ENCODE results near the gene MRC1. TPM values are rescaled to one million over a fixed set of nuclear protein-coding genes. Genes with fewer than 3 reads are reported as not detected.

MRC1 gene
- total RNA-seq, 1 donor from 2014 or later: 0.80 TPM

- no peaks in the 10 kb centered on the region for H3K36me3 Mint-ChIP-seq
- no peak for TF ChIP-seq CTCF (conservative IDR thresholded peaks at IDR 0.05)
- no peak overlapping the region for H3K27ac Mint-ChIP-seq
- no peak for DNase-seq (ENCODE audit: extremely low spot score, unreplicated experiment)
- peaks cover 7% of the 10 kb centered on the region for H3K27me3 Mint-ChIP-seq
- H3K4me3 Mint-ChIP-seq: no peak overlapping the region
- no peaks in the 10 kb centered on the region for H3K9me3 Mint-ChIP-seq
- peaks cover 2% of the 10 kb centered on the region for H3K4me1 Mint-ChIP-seq (ENCODE audit: unreplicated experiment)
Observed at GRCh38 chr10:17805330-17805729, 3.8 kb upstream of the MRC1 start.

DNA sequence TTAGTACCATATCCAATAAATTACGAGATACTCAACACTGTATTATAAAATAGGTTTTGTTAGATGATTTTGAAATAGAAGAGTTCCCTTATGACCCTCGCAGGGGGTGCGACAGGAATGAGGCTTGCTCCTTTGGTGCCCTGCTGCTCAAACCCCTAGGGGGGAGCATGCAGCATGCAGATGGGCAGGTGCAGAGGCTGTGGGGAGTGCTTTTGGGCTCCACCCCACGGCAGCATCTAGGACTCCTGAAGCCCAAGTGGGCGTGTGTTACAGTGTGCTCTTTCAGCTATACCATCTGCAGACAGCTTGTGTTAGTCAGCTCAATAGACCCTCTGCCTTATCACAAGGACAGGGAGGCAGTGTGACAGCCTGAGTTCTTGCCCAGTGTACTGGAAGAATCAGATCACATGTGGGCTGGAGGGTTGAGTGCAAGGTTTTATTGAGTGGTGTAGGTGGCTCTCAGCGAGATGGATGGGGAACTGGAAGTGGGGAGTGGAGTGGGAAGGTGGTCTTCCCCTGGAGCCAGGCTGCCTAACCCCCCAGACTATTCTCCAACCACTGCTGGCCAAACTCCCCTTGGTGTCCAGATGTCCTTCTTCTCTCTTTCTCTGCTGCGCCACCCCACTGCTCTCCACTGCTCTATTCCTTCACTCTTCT, 3.1 kb upstream of the MRC1 start:
- H3K27ac Mint-ChIP-seq: no peak overlapping the region

GRCh38 chr10:17811146-17811865, 2.2 kb downstream of the MRC1 start:
- Mint-ChIP-seq H3K4me3 (no peak overlapping the region), H3K9me3 (no peaks in the 10 kb centered on the region), H3K27ac (no peak overlapping the region), H3K4me1 (ENCODE audit: unreplicated experiment) (peaks cover 4% of the 10 kb centered on the region), H3K36me3 (no peaks in the 10 kb centered on the region), H3K27me3 (peaks cover 3% of the 10 kb centered on the region)
- no peak for DNase-seq (ENCODE audit: extremely low spot score, unreplicated experiment)
- no peak for TF ChIP-seq CTCF (conservative IDR thresholded peaks at IDR 0.05)

More for the DNA sequence above, 3.1 kb upstream of the MRC1 start:
- Mint-ChIP-seq H3K4me3 (no peak overlapping the region), H3K36me3 (no peaks in the 10 kb centered on the region), H3K27me3 (peaks cover 7% of the 10 kb centered on the region), H3K9me3 (no peaks in the 10 kb centered on the region), H3K4me1 (ENCODE audit: unreplicated experiment) (peaks cover 4% of the 10 kb centered on the region)
- DNase-seq (ENCODE audit: extremely low spot score, unreplicated experiment): no peak
- TF ChIP-seq CTCF (conservative IDR thresholded peaks at IDR 0.05): no peak

DNA sequence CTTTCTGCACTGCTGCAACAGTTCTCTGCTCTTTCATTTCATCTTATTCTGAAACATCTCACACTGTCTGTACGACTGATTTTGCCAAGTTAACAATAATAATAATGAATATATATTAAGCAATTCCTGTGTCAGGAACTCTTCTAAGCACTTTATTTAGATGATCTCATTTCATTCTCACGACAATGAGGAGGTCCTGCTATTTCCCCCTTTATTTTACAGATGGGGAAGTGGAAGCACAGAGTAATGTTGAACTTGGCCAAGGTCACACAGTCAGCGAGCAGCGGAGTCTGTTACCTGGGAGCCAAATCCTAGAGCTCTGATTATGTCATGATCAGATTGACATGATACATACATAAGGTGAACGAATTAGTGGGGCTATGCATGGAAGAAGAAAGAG, 5.8 kb downstream of the MRC1 start:
- Mint-ChIP-seq H3K27ac (no peak overlapping the region), H3K4me1 (ENCODE audit: unreplicated experiment) (peaks cover 4% of the 10 kb centered on the region), H3K4me3 (no peak overlapping the region), H3K9me3 (no peaks in the 10 kb centered on the region), H3K36me3 (no peaks in the 10 kb centered on the region), H3K27me3 (peaks cover under 1% of the 10 kb centered on the region)
- DNase-seq (ENCODE audit: extremely low spot score, unreplicated experiment): no peak
- no peak for TF ChIP-seq CTCF (conservative IDR thresholded peaks at IDR 0.05)

DNA sequence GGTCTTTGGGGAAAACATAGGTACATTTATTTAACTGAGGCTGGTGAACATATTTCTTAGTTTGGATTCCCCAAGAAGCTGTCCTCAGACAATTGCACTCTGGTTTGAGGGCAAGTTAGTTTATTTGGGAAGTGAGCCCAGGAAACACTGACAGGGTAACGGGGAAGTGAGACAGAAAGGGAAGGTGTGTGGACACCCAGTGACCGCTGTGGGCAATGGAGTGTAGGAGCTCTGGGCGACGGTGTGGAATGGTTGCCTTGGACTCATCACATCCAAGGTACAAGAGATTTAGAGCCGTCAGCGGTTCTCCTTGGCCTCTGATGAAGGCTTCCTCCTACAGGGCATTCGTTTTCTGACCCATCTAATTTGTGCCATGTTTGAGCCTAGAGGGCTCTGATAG, 7.1 kb downstream of the MRC1 start:
- DNase-seq (ENCODE audit: extremely low spot score, unreplicated experiment): no peak
- Mint-ChIP-seq H3K36me3 (no peaks in the 10 kb centered on the region), H3K4me3 (no peak overlapping the region), H3K9me3 (no peaks in the 10 kb centered on the region), H3K27ac (no peak overlapping the region), H3K27me3 (no peaks in the 10 kb centered on the region), H3K4me1 (ENCODE audit: unreplicated experiment) (no peaks in the 10 kb centered on the region)
- TF ChIP-seq CTCF (conservative IDR thresholded peaks at IDR 0.05): no peak

Data from type B pancreatic cell (in vitro differentiated cells).